ENCODE results near the gene SPESP1. TPM values are rescaled to one million over a fixed set of nuclear protein-coding genes. Genes with fewer than 3 reads are reported as not detected.

Gene SPESP1
- total and polyA plus RNA-seq, 7 experiments from 2014 or later: 0.25 to 1.3 (median 0.63) TPM; not detected in 1

DNA sequence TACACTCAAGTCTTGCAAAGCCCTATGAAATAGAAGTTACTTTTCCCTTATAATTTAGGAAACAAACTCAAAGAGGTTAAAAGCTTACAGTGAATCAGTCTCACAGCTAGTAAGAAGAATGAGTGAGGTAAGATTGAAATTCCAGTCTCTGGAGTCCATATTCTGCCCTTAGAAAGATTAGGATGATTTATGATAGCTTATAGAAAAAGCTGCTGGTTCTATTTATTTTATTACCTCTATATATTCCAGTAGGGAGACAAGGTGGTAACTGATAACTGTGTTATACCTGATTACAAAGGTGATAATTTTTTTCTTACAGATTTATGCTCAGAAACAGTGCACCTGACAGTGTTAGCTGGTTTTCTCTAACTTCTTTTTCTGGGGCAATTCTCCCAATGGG lies 34.1 kb upstream of the SPESP1 start:
- Histone ChIP-seq H3K4me3 (ENCODE audit: low read length) (no peak overlapping the region), H3K27me3 (ENCODE audit: control insufficient read depth in 2 of 2, insufficient read depth in 2 of 2, low read length in 2 of 2) (no peaks in the 10 kb centered on the region), H3K9me3 (ENCODE audit: control insufficient read depth in 2 of 3, low read length in 3 of 3) (no peaks in the 10 kb centered on the region), H3K36me3 (ENCODE audit: control insufficient read depth in 2 of 3, insufficient read depth in 3 of 3, low read length in 3 of 3) (no peaks in the 10 kb centered on the region), H3K4me1 (ENCODE audit: control insufficient read depth in 2 of 2, insufficient read depth in 2 of 2, low read length in 2 of 2) (no peaks in the 10 kb centered on the region), H3K27ac (ENCODE audit: low read depth, low read length) (no peak overlapping the region)
- H3K27ac Mint-ChIP-seq: no peak overlapping the region
- H3K4me1 Mint-ChIP-seq: no peaks in the 10 kb centered on the region
- intact Hi-C loops (cut with micrococcal nuclease): no loop called here
- peaks cover 11 to 35% (median 15%) of the 10 kb centered on the region in 5 donors for H3K27me3 Mint-ChIP-seq
- H3K36me3 Mint-ChIP-seq: no peaks in the 10 kb centered on the region
- CTCF ChIA-PET: interaction anchor here (0.6 kb wide), 1 partner anchor 381 kb away, joined by 3 read pairs; no protein-coding TSS in a partner anchor
- H3K9me3 Mint-ChIP-seq: peaks cover 0 to 4% (median 0%) of the 10 kb centered on the region in 11 donors
- POLR2A ChIA-PET: interaction anchor here (0.6 kb wide), 1 partner anchor 1018 kb away, joined by 3 read pairs; no protein-coding TSS in a partner anchor
- ATAC-seq: no peak
- H3K4me3 Mint-ChIP-seq: no peak overlapping the region
- no peak for DNase-seq

DNA sequence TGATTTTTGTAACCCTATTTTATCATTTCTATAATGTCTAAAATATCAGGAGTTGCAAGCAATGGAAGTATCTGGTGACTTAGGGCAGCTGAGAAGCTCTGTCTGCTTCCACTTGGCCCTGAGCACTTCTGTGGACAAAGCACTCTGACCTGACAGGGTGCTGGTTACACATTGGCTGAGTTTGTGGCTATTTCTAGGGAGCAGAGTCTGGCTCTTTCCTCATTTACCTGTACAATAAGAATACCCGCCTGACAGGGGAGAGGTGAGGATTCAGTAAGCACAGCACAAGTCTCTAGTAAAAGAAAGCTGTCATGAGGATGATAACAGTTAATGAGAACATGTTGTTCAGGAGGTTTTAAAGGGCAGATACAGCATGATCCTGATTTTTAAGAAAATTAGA lies 33.3 kb upstream of the SPESP1 start:
- H3K9me3 ChIP-seq (ENCODE audit: control insufficient read depth in 2 of 3, low read length in 3 of 3): no peaks in the 10 kb centered on the region
- H3K9me3 Mint-ChIP-seq: no peaks in the 10 kb centered on the region
- peaks cover 13 to 29% (median 22%) of the 10 kb centered on the region in 5 donors for H3K27me3 Mint-ChIP-seq
- no peak overlapping the region for H3K4me3 ChIP-seq (ENCODE audit: low read length)
- no peaks in the 10 kb centered on the region for H3K36me3 Mint-ChIP-seq
- CTCF ChIA-PET: no interaction called here
- no peaks in the 10 kb centered on the region for H3K27me3 ChIP-seq (ENCODE audit: control insufficient read depth in 2 of 2, insufficient read depth in 2 of 2, low read length in 2 of 2)
- POLR2A ChIA-PET: no interaction called here
- no peaks in the 10 kb centered on the region for H3K36me3 ChIP-seq (ENCODE audit: control insufficient read depth in 2 of 3, insufficient read depth in 3 of 3, low read length in 3 of 3)
- no peak overlapping the region for H3K4me3 Mint-ChIP-seq
- no peaks in the 10 kb centered on the region for H3K4me1 Mint-ChIP-seq
- no peak overlapping the region for H3K27ac Mint-ChIP-seq
- no peaks in the 10 kb centered on the region for H3K4me1 ChIP-seq (ENCODE audit: control insufficient read depth in 2 of 2, insufficient read depth in 2 of 2, low read length in 2 of 2)
- H3K27ac ChIP-seq (ENCODE audit: low read depth, low read length): no peak overlapping the region
- intact Hi-C loops (cut with micrococcal nuclease): no loop called here
- no peak for DNase-seq
- ATAC-seq: no peak

DNA sequence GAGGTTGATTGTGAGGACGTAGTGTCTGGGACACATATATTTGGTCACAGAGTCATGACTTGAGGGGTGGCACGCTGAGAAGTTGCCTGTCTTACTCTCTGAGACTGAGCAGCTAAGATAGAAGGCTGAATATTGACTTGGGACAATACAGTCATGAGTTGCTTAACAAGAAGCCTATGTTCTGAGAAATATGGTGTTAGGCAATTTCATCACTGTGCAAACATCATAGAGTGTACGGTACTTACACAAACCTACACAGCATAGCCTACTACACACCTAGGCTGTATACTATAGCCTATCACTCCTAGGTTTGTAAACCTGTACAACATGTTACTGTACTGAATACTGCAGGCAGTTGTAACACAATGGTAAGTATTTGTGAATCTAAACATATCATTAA lies 30.3 kb upstream of the SPESP1 start:
- CTCF ChIA-PET: no interaction called here
- no peak for ATAC-seq
- H3K4me1 ChIP-seq (ENCODE audit: control insufficient read depth in 2 of 2, insufficient read depth in 2 of 2, low read length in 2 of 2): no peaks in the 10 kb centered on the region
- H3K36me3 ChIP-seq (ENCODE audit: control insufficient read depth in 2 of 3, insufficient read depth in 3 of 3, low read length in 3 of 3): no peaks in the 10 kb centered on the region
- DNase-seq: no peak
- Mint-ChIP-seq H3K9me3 (no peaks in the 10 kb centered on the region), H3K27me3 (peaks cover 10 to 23% (median 22%) of the 10 kb centered on the region in 5 donors), H3K36me3 (no peaks in the 10 kb centered on the region), H3K4me1 (no peaks in the 10 kb centered on the region), H3K27ac (no peak overlapping the region), H3K4me3 (no peak overlapping the region)
- no peaks in the 10 kb centered on the region for H3K9me3 ChIP-seq (ENCODE audit: control insufficient read depth in 2 of 3, low read length in 3 of 3)
- intact Hi-C loops (cut with micrococcal nuclease): no loop called here
- POLR2A ChIA-PET: no interaction called here
- no peak overlapping the region for H3K27ac ChIP-seq (ENCODE audit: low read depth, low read length)
- no peaks in the 10 kb centered on the region for H3K27me3 ChIP-seq (ENCODE audit: control insufficient read depth in 2 of 2, insufficient read depth in 2 of 2, low read length in 2 of 2)
- no peak overlapping the region for H3K4me3 ChIP-seq (ENCODE audit: low read length)

DNA sequence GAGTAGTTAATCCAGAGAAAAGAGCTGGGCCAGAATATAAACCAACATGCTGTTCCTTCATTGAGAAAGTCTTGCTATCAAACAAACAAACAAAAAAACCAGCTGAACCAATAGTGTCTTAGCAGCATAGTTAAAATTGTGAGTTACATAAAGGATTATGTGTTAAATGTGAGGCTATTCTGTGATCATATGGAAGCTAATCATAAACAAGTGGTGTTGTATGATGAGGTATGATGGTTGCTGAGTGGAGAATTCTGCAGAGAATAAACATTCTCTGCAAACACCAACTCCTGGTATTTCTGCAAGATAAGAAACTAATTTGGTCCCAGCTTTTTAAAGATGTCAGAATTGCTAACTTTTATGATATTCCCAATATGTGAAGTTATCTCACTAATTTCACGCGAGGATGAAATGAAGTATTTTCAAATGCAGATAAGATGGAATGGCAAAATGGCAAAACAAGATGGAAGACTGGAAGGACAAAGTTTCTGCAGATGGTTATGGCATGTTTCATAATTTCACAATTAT lies 22.9 kb upstream of the SPESP1 start:
- ATAC-seq: no peak

DNA sequence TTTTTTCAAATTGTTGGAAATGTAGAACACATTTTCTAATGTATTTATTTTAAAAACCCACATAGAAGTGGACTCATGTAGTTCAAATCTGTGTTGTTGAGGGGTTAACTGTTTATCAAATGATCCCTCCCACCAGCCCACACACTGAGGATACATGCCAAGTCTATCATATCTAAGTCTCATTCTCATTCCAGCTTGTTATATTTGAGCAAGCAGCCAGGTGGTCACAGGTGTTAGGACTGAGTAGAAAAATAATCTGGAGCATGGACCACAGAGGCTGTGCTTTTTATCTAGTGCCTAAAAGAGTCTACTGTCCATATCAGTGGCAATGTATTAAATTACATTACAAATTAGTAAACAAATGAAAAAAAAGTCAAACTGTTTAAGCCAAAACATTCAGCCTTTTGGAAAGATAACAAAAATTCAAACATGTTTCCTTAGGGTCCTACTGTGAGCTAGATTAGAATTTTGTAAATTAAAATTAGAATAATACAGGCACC lies 20.7 kb upstream of the SPESP1 start:
- no peaks in the 10 kb centered on the region for H3K9me3 ChIP-seq (ENCODE audit: control insufficient read depth in 2 of 3, low read length in 3 of 3)
- no peaks in the 10 kb centered on the region for H3K36me3 Mint-ChIP-seq
- no peaks in the 10 kb centered on the region for H3K9me3 Mint-ChIP-seq
- no peak overlapping the region for H3K27ac ChIP-seq (ENCODE audit: low read depth, low read length)
- no peak for DNase-seq
- no peak overlapping the region for H3K4me3 ChIP-seq (ENCODE audit: low read length)
- no peak overlapping the region for H3K27ac Mint-ChIP-seq
- H3K4me3 Mint-ChIP-seq: no peak overlapping the region
- POLR2A ChIA-PET: no interaction called here
- H3K27me3 Mint-ChIP-seq: peaks cover 0 to 38% (median 24%) of the 10 kb centered on the region in 5 donors
- no peaks in the 10 kb centered on the region for H3K4me1 ChIP-seq (ENCODE audit: control insufficient read depth in 2 of 2, insufficient read depth in 2 of 2, low read length in 2 of 2)
- H3K4me1 Mint-ChIP-seq: no peaks in the 10 kb centered on the region
- intact Hi-C loops (cut with micrococcal nuclease): no loop called here
- no peaks in the 10 kb centered on the region for H3K36me3 ChIP-seq (ENCODE audit: control insufficient read depth in 2 of 3, insufficient read depth in 3 of 3, low read length in 3 of 3)
- no peaks in the 10 kb centered on the region for H3K27me3 ChIP-seq (ENCODE audit: control insufficient read depth in 2 of 2, insufficient read depth in 2 of 2, low read length in 2 of 2)
- ATAC-seq: no peak
- CTCF ChIA-PET: no interaction called here

More for the DNA sequence above, 22.9 kb upstream of the SPESP1 start:
- Histone ChIP-seq H3K4me1 (ENCODE audit: control insufficient read depth in 2 of 2, insufficient read depth in 2 of 2, low read length in 2 of 2) (no peaks in the 10 kb centered on the region), H3K27me3 (ENCODE audit: control insufficient read depth in 2 of 2, insufficient read depth in 2 of 2, low read length in 2 of 2) (no peaks in the 10 kb centered on the region), H3K4me3 (ENCODE audit: low read length) (no peak overlapping the region), H3K9me3 (ENCODE audit: control insufficient read depth in 2 of 3, low read length in 3 of 3) (no peaks in the 10 kb centered on the region), H3K27ac (ENCODE audit: low read depth, low read length) (no peak overlapping the region), H3K36me3 (ENCODE audit: control insufficient read depth in 2 of 3, insufficient read depth in 3 of 3, low read length in 3 of 3) (no peaks in the 10 kb centered on the region)
- CTCF ChIA-PET: no interaction called here
- POLR2A ChIA-PET: no interaction called here
- peaks cover 4 to 42% (median 20%) of the 10 kb centered on the region in 5 donors for H3K27me3 Mint-ChIP-seq
- intact Hi-C loops (cut with micrococcal nuclease): no loop called here
- H3K4me3 Mint-ChIP-seq: no peak overlapping the region
- H3K27ac Mint-ChIP-seq: no peak overlapping the region
- H3K4me1 Mint-ChIP-seq: no peaks in the 10 kb centered on the region
- no peaks in the 10 kb centered on the region for H3K9me3 Mint-ChIP-seq
- no peak for DNase-seq
- no peaks in the 10 kb centered on the region for H3K36me3 Mint-ChIP-seq

DNA sequence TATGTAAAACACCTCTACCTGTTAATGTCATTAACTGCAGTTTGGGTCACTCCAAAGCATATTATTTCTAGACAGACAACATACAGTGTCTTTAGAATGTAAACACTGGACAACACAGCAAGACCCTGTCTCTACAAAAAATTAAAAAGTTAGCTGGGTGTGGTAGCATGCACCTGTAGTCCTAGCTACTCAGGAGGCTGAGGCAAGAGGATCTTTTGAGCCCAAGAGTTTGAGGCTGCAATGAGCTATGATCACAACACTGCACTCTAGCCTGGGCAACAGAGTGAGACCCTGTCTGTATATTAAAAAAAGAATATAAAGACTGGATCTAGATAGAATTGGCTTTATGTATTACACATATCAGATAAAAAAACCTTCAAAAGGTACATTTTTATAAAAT lies 20.0 kb upstream of the SPESP1 start:
- no peak for ATAC-seq
- CTCF ChIA-PET: no interaction called here

DNA sequence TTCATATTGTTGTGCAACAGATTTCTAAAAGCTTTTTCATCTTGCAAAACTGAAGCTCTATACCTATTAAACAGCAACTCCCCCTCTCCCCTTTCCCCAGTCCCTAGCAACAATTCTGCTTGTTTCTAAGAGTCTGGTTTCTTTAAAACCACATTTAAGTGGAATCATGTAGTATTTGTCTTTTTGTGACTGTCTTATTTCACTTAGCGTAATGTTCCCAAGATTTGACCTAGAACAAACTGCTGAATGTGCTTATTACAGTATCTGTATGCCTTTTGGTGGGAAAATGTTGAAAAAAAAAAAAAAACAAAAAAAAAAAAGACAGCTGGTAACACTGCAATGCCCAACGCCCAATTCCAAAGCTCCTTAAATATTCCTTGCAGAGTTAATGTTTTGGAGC lies 19.5 kb upstream of the SPESP1 start:
- CTCF ChIA-PET: no interaction called here

More for the DNA sequence above, 20.0 kb upstream of the SPESP1 start:
- no peak overlapping the region for H3K4me3 Mint-ChIP-seq
- peaks cover 4 to 42% (median 27%) of the 10 kb centered on the region in 5 donors for H3K27me3 Mint-ChIP-seq
- Histone ChIP-seq H3K4me3 (ENCODE audit: low read length) (no peak overlapping the region), H3K36me3 (ENCODE audit: control insufficient read depth in 2 of 3, insufficient read depth in 3 of 3, low read length in 3 of 3) (no peaks in the 10 kb centered on the region), H3K27ac (ENCODE audit: low read depth, low read length) (no peak overlapping the region), H3K27me3 (ENCODE audit: control insufficient read depth in 2 of 2, insufficient read depth in 2 of 2, low read length in 2 of 2) (no peaks in the 10 kb centered on the region), H3K4me1 (ENCODE audit: control insufficient read depth in 2 of 2, insufficient read depth in 2 of 2, low read length in 2 of 2) (no peaks in the 10 kb centered on the region), H3K9me3 (ENCODE audit: control insufficient read depth in 2 of 3, low read length in 3 of 3) (no peaks in the 10 kb centered on the region)
- POLR2A ChIA-PET: no interaction called here
- H3K4me1 Mint-ChIP-seq: no peaks in the 10 kb centered on the region
- H3K27ac Mint-ChIP-seq: no peak overlapping the region
- peaks cover 0 to 3% (median 0%) of the 10 kb centered on the region in 5 donors for H3K36me3 Mint-ChIP-seq
- DNase-seq: no peak
- intact Hi-C loops (cut with micrococcal nuclease): no loop called here
- H3K9me3 Mint-ChIP-seq: peaks cover 0 to 4% (median 2%) of the 10 kb centered on the region in 11 donors

More for the DNA sequence above, 19.5 kb upstream of the SPESP1 start:
- no peaks in the 10 kb centered on the region for H3K27me3 ChIP-seq (ENCODE audit: control insufficient read depth in 2 of 2, insufficient read depth in 2 of 2, low read length in 2 of 2)
- no peak overlapping the region for H3K4me3 ChIP-seq (ENCODE audit: low read length)
- Mint-ChIP-seq H3K4me3 (no peak overlapping the region), H3K27ac (no peak overlapping the region), H3K9me3 (peaks cover 0 to 8% (median 5%) of the 10 kb centered on the region in 11 donors), H3K4me1 (no peaks in the 10 kb centered on the region), H3K27me3 (peaks cover 9 to 41% (median 31%) of the 10 kb centered on the region in 5 donors), H3K36me3 (peaks cover 0 to 4% (median 0%) of the 10 kb centered on the region in 5 donors)
- no peaks in the 10 kb centered on the region for H3K9me3 ChIP-seq (ENCODE audit: control insufficient read depth in 2 of 3, low read length in 3 of 3)
- no peaks in the 10 kb centered on the region for H3K4me1 ChIP-seq (ENCODE audit: control insufficient read depth in 2 of 2, insufficient read depth in 2 of 2, low read length in 2 of 2)
- H3K36me3 ChIP-seq (ENCODE audit: control insufficient read depth in 2 of 3, insufficient read depth in 3 of 3, low read length in 3 of 3): no peaks in the 10 kb centered on the region
- POLR2A ChIA-PET: no interaction called here
- intact Hi-C loops (cut with micrococcal nuclease): no loop called here
- no peak for ATAC-seq
- DNase-seq: no peak
- H3K27ac ChIP-seq (ENCODE audit: low read depth, low read length): no peak overlapping the region

Measured in naive thymus-derived CD4-positive, alpha-beta T cell (primary cell).